ENCODE measurements around the gene ZNF407.

DNA sequence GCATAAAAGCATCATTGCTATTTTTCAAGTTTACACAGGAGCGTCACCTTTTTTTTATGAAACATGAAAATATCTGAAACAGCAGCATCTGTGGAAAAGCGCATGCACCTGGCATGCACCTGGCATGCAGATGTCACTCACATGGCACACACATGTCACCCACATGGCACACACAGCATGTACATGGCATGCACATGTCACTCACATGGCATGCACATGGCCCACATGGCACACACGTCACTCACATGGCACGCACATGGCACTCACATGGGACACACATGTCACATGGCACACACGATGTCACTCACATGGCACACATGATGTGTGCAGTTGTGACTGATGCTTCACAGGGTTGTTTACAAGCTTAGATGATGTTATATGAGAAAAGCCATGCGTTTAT is 188.0 kb downstream of the ZNF407 start:
- TF ChIP-seq, protein P1, sequence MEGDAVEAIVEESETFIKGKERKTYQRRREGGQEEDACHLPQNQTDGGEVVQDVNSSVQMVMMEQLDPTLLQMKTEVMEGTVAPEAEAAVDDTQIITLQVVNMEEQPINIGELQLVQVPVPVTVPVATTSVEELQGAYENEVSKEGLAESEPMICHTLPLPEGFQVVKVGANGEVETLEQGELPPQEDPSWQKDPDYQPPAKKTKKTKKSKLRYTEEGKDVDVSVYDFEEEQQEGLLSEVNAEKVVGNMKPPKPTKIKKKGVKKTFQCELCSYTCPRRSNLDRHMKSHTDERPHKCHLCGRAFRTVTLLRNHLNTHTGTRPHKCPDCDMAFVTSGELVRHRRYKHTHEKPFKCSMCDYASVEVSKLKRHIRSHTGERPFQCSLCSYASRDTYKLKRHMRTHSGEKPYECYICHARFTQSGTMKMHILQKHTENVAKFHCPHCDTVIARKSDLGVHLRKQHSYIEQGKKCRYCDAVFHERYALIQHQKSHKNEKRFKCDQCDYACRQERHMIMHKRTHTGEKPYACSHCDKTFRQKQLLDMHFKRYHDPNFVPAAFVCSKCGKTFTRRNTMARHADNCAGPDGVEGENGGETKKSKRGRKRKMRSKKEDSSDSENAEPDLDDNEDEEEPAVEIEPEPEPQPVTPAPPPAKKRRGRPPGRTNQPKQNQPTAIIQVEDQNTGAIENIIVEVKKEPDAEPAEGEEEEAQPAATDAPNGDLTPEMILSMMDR (IDR thresholded peaks at IDR 0.05; ENCODE audit: borderline replicate concordance, extremely low read depth, low read length, poor library complexity, severe bottlenecking): no peak
- TF ChIP-seq EZH2 (IDR thresholded peaks at IDR 0.05; ENCODE audit: borderline replicate concordance, low read depth, low read length, severe bottlenecking): no peak

All from DND-41 (cell line).